Ovary (tissue), 3 donors: ENCODE data around the gene SCAPER.

ENCODE experiments used
- POLR2A ChIP-seq: fragments of 450-650 bp; IDR thresholded peaks from one replicate; pipeline ENCODE4 v1.6.1; 2017; ENCODE audit warnings: antibody characterized with exemption, mild to moderate bottlenecking, moderate library complexity
- TF ChIP-seq, protein P1 (sequence below), 3 donors: fragments of 450-650 bp in 2 of 3; fragments of 200-600 bp in 1 of 3; IDR thresholded peaks; one replicate each; pipeline versions ENCODE4 v1.5.1 to v1.8.0; 2016 to 2022; ENCODE audit warnings: antibody characterized with exemption in 3 of 3, mild to moderate bottlenecking in 1 of 3
- donor health status: DM: no; HTN: no; CAD: no.

DNA sequence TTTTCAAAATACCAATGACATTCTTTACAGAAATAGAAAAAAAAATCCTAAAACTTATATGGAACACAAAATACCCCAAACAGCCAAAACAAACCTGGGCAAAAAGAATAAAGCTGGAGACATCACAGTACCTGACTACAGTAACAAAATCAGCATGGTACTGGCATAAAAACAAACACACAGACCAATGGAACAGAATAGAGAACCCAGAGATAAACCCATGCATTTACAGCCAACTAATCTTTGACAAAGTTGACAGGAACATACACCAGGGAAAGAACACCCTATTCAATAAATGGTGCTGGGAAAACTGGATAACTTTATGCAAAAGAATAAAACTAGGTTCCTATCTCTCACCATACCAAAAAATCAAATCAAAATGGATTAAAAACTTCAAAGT, 36.4 kb downstream of the SCAPER start:
- TF ChIP-seq, protein P1, sequence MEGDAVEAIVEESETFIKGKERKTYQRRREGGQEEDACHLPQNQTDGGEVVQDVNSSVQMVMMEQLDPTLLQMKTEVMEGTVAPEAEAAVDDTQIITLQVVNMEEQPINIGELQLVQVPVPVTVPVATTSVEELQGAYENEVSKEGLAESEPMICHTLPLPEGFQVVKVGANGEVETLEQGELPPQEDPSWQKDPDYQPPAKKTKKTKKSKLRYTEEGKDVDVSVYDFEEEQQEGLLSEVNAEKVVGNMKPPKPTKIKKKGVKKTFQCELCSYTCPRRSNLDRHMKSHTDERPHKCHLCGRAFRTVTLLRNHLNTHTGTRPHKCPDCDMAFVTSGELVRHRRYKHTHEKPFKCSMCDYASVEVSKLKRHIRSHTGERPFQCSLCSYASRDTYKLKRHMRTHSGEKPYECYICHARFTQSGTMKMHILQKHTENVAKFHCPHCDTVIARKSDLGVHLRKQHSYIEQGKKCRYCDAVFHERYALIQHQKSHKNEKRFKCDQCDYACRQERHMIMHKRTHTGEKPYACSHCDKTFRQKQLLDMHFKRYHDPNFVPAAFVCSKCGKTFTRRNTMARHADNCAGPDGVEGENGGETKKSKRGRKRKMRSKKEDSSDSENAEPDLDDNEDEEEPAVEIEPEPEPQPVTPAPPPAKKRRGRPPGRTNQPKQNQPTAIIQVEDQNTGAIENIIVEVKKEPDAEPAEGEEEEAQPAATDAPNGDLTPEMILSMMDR (IDR thresholded peaks at IDR 0.05): no peak
- no peak for TF ChIP-seq POLR2A
